GM23338 (cell line): Measurements from ENCODE around the gene ORC2.

Experiments
- CTCF ChIP-seq, 2 experiments: fragments of 200-600 bp in 1 of 2; sonication (generic) in 1 of 2; conservative IDR thresholded peaks; 2 replicates each; pipeline versions ENCODE4 v1.5.1 to v1.6.1; 2016 to 2017; ENCODE audit warnings: antibody characterized with exemption in 2 of 2, low read depth in 2 of 2, mild to moderate bottlenecking in 2 of 2, moderate library complexity in 1 of 2
- EZH2 ChIP-seq: fragments of 200-600 bp; sonication (generic); IDR thresholded peaks from one replicate; pipeline ENCODE4 v1.8.0; 2017; ENCODE audit warnings: antibody characterized with exemption, mild to moderate bottlenecking, low read depth; ENCODE audit not compliant: unreplicated experiment
- EZH2phosphoT487 ChIP-seq: fragments of 200-600 bp; sonication (generic); IDR thresholded peaks from one replicate; pipeline ENCODE4 v1.8.1; 2018; ENCODE audit warnings: antibody characterized with exemption; ENCODE audit not compliant: unreplicated experiment
- JUNB ChIP-seq: IDR thresholded peaks from one replicate; pipeline ENCODE4 v1.6.1; 2016; ENCODE audit warnings: antibody characterized with exemption; ENCODE audit not compliant: unreplicated experiment
- POLR2AphosphoS5 ChIP-seq: IDR thresholded peaks from 2 replicates; pipeline ENCODE4 v1.6.1; 2016; ENCODE audit warnings: antibody characterized with exemption, low read depth
- REST ChIP-seq: IDR thresholded peaks from one replicate; pipeline ENCODE4 v1.6.1; 2018; ENCODE audit warnings: antibody characterized with exemption; ENCODE audit not compliant: unreplicated experiment
- ZNF114 ChIP-seq: fragments of 250-450 bp; sonication (Bioruptor Pico); IDR thresholded peaks from 2 replicates; pipeline ENCODE4 v1.5.0; 2020; ENCODE audit warnings: mild to moderate bottlenecking, moderate library complexity
- ZNF331 ChIP-seq: fragments of 250-450 bp; sonication (Bioruptor Pico); IDR thresholded peaks from 2 replicates; pipeline ENCODE4 v1.5.0; 2020; ENCODE audit warnings: low read depth, mild to moderate bottlenecking, moderate library complexity
- ZNF462 ChIP-seq: fragments of 250-450 bp; sonication (Bioruptor Pico); IDR thresholded peaks from 2 replicates; pipeline ENCODE4 v1.5.0; 2020; ENCODE audit warnings: mild to moderate bottlenecking, moderate library complexity
- TF ChIP-seq, protein P1 (sequence below): IDR thresholded peaks from 2 replicates; pipeline ENCODE4 v1.6.1; 2016; ENCODE audit warnings: antibody characterized with exemption

DNA sequence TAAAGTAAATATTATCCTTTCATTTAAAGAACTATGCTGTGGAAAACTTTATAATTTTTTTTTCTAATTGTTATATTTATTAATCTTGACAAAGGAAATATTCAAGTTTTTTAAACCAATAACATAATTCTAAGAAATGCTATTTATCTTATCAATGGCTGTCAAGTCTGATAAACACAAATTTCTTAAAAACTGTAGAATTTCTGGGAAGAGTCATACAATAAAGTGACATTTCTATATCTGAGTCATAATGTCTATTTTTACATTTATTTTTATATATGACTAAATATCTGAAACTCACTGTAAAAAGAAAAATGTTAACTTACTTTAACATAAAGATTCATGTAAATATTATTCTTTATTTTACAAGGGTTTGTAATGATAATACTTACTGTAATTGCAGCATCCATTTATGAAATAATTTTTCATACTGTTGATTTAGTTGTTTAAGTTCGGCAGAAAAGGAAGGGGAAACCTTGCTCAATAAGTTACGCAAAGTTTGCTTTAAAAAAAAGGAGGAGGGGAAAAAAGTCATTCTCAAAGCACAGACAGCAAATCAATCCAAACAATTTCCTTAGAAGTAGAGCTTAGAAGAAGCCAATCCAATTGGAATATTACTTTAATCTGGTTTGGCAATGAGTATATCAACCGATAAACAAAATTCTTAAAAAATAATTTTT, 32.4 kb downstream of the ORC2 start:
- no peak for TF ChIP-seq REST
- TF ChIP-seq CTCF (conservative IDR thresholded peaks at IDR 0.05; ENCODE audit: low read depth in 2 of 2) = no peak
- TF ChIP-seq POLR2AphosphoS5 = no peak
- TF ChIP-seq EZH2 = no peak
- TF ChIP-seq ZNF331 (CRISPR knock-in tag) = no peak
- TF ChIP-seq, protein P1, sequence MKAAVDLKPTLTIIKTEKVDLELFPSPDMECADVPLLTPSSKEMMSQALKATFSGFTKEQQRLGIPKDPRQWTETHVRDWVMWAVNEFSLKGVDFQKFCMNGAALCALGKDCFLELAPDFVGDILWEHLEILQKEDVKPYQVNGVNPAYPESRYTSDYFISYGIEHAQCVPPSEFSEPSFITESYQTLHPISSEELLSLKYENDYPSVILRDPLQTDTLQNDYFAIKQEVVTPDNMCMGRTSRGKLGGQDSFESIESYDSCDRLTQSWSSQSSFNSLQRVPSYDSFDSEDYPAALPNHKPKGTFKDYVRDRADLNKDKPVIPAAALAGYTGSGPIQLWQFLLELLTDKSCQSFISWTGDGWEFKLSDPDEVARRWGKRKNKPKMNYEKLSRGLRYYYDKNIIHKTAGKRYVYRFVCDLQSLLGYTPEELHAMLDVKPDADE = no peak
- TF ChIP-seq EZH2phosphoT487 = no peak
- TF ChIP-seq ZNF462 = no peak
- TF ChIP-seq JUNB = no peak
- no peak for TF ChIP-seq ZNF114 (CRISPR knock-in tag)
